Measurements from ENCODE around the gene CTIF. TPM values are rescaled to one million over a fixed set of nuclear protein-coding genes. Genes with fewer than 3 reads are reported as not detected.

The CTIF gene
- total and polyA plus RNA-seq, 4 donors, result 10.6 to 26.7 (median 12.3) TPM

DNA sequence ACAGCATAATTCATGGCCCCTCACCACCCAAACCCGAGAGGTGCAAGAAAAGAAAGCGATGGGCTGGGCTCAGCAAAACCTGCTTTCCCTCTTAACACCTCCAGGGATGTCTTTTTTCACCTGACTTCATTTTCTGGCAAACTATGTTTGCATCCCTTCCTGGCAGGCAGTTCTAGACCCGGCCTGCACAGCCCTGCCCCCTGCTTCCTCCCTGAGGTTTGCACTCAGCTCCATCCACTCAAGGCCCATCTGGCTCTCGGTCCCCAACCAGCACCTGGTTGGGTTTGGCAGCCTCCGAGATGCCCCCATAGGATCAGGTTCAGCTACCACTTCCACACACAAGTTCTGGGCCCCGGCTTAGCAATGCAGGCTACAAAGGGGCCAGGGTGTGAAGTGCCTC lies 226.2 kb downstream of the CTIF start:
- H3K9me3 ChIP-seq (ENCODE audit: control insufficient read depth in 4 of 4, low read length in 3 of 4), result no peaks in the 10 kb centered on the region
- H3K27me3 ChIP-seq (ENCODE audit: control insufficient read depth in 4 of 4, insufficient read depth in 4 of 4, low read length in 3 of 4), result no peaks in the 10 kb centered on the region
- peaks cover 3 to 41% (median 17%) of the 10 kb centered on the region in 4 donors for H3K36me3 ChIP-seq (ENCODE audit: control insufficient read depth in 4 of 4, insufficient read depth in 3 of 4, low read depth in 1 of 4, low read length in 3 of 4)
- H3K9ac ChIP-seq (ENCODE audit: low read depth in 1 of 2, low read length in 2 of 2), result no peak overlapping the region
- H3K4me3 ChIP-seq (ENCODE audit: low read depth in 1 of 3, low read length in 3 of 3), result no peak overlapping the region
- DNase-seq (ENCODE audit: low spot score), result no peak
- H3K27ac ChIP-seq (ENCODE audit: low read depth in 1 of 2, low read length in 2 of 2), result no peak overlapping the region
- WGBS, result 85% methylated on average over 6 of the region's 6 CpGs
- no peak for TF ChIP-seq FOXA1 (IDR thresholded peaks at IDR 0.05)
- TF ChIP-seq FOXA2 (IDR thresholded peaks at IDR 0.05), result no peak
- TF ChIP-seq, protein P1, sequence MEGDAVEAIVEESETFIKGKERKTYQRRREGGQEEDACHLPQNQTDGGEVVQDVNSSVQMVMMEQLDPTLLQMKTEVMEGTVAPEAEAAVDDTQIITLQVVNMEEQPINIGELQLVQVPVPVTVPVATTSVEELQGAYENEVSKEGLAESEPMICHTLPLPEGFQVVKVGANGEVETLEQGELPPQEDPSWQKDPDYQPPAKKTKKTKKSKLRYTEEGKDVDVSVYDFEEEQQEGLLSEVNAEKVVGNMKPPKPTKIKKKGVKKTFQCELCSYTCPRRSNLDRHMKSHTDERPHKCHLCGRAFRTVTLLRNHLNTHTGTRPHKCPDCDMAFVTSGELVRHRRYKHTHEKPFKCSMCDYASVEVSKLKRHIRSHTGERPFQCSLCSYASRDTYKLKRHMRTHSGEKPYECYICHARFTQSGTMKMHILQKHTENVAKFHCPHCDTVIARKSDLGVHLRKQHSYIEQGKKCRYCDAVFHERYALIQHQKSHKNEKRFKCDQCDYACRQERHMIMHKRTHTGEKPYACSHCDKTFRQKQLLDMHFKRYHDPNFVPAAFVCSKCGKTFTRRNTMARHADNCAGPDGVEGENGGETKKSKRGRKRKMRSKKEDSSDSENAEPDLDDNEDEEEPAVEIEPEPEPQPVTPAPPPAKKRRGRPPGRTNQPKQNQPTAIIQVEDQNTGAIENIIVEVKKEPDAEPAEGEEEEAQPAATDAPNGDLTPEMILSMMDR (IDR thresholded peaks at IDR 0.05; ENCODE audit: low read depth, low read length, missing input control), result no peak
- TF ChIP-seq, protein P2, sequence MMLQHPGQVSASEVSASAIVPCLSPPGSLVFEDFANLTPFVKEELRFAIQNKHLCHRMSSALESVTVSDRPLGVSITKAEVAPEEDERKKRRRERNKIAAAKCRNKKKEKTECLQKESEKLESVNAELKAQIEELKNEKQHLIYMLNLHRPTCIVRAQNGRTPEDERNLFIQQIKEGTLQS (IDR thresholded peaks at IDR 0.05), result no peak
- TF ChIP-seq TAF1 (conservative IDR thresholded peaks at IDR 0.05), result no peak
- no peak for TF ChIP-seq HNF4A (conservative IDR thresholded peaks at IDR 0.05)
- TF ChIP-seq, protein P3, sequence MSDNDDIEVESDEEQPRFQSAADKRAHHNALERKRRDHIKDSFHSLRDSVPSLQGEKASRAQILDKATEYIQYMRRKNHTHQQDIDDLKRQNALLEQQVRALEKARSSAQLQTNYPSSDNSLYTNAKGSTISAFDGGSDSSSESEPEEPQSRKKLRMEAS (IDR thresholded peaks at IDR 0.05), result no peak
- TF ChIP-seq YY1 (IDR thresholded peaks at IDR 0.05), result no peak
- TF ChIP-seq, protein P4, sequence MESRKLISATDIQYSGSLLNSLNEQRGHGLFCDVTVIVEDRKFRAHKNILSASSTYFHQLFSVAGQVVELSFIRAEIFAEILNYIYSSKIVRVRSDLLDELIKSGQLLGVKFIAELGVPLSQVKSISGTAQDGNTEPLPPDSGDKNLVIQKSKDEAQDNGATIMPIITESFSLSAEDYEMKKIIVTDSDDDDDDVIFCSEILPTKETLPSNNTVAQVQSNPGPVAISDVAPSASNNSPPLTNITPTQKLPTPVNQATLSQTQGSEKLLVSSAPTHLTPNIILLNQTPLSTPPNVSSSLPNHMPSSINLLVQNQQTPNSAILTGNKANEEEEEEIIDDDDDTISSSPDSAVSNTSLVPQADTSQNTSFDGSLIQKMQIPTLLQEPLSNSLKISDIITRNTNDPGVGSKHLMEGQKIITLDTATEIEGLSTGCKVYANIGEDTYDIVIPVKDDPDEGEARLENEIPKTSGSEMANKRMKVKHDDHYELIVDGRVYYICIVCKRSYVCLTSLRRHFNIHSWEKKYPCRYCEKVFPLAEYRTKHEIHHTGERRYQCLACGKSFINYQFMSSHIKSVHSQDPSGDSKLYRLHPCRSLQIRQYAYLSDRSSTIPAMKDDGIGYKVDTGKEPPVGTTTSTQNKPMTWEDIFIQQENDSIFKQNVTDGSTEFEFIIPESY (IDR thresholded peaks at IDR 0.05), result no peak
- TF ChIP-seq RXRA (IDR thresholded peaks at IDR 0.05), result no peak
- TF ChIP-seq, protein P5, sequence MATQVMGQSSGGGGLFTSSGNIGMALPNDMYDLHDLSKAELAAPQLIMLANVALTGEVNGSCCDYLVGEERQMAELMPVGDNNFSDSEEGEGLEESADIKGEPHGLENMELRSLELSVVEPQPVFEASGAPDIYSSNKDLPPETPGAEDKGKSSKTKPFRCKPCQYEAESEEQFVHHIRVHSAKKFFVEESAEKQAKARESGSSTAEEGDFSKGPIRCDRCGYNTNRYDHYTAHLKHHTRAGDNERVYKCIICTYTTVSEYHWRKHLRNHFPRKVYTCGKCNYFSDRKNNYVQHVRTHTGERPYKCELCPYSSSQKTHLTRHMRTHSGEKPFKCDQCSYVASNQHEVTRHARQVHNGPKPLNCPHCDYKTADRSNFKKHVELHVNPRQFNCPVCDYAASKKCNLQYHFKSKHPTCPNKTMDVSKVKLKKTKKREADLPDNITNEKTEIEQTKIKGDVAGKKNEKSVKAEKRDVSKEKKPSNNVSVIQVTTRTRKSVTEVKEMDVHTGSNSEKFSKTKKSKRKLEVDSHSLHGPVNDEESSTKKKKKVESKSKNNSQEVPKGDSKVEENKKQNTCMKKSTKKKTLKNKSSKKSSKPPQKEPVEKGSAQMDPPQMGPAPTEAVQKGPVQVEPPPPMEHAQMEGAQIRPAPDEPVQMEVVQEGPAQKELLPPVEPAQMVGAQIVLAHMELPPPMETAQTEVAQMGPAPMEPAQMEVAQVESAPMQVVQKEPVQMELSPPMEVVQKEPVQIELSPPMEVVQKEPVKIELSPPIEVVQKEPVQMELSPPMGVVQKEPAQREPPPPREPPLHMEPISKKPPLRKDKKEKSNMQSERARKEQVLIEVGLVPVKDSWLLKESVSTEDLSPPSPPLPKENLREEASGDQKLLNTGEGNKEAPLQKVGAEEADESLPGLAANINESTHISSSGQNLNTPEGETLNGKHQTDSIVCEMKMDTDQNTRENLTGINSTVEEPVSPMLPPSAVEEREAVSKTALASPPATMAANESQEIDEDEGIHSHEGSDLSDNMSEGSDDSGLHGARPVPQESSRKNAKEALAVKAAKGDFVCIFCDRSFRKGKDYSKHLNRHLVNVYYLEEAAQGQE (IDR thresholded peaks at IDR 0.05), result no peak
- TF ChIP-seq RAD21 (IDR thresholded peaks at IDR 0.05), result no peak
- TF ChIP-seq SP1 (IDR thresholded peaks at IDR 0.05), result no peak
- no peaks in the 10 kb centered on the region for H3K4me1 ChIP-seq (ENCODE audit: control insufficient read depth in 4 of 4, insufficient read depth in 4 of 4, low read length in 3 of 4)

DNA sequence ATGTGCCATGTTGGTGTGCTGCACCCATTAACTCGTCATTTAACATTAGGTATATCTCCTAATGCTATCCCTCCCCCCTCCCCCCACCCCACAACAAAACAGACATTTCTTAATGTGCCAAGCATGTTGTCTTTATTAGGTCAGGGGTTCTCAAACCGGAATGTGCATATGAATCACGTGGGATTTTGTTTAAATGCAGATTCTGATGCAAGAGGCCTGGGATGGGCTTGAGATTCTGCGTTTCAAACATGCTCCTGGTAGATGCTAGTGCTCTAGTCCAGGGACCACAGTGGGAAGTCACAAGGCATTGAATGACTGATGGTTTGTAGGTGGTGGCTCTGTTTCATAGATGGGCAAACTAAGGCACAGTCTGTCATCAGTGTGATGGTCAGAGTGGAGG lies 227.2 kb downstream of the CTIF start:
- H3K27ac ChIP-seq (ENCODE audit: low read depth in 1 of 2, low read length in 2 of 2), result no peak overlapping the region
- WGBS, result 85% methylated on average over 4 of the region's 4 CpGs
- peaks cover 3 to 41% (median 14%) of the 10 kb centered on the region in 4 donors for H3K36me3 ChIP-seq (ENCODE audit: control insufficient read depth in 4 of 4, insufficient read depth in 3 of 4, low read depth in 1 of 4, low read length in 3 of 4)
- no peaks in the 10 kb centered on the region for H3K9me3 ChIP-seq (ENCODE audit: control insufficient read depth in 4 of 4, low read length in 3 of 4)
- no peaks in the 10 kb centered on the region for H3K4me1 ChIP-seq (ENCODE audit: control insufficient read depth in 4 of 4, insufficient read depth in 4 of 4, low read length in 3 of 4)
- H3K4me3 ChIP-seq (ENCODE audit: low read depth in 1 of 3, low read length in 3 of 3), result no peak overlapping the region
- no peaks in the 10 kb centered on the region for H3K27me3 ChIP-seq (ENCODE audit: control insufficient read depth in 4 of 4, insufficient read depth in 4 of 4, low read length in 3 of 4)
- no peak for DNase-seq (ENCODE audit: low spot score)
- no peak overlapping the region for H3K9ac ChIP-seq (ENCODE audit: low read depth in 1 of 2, low read length in 2 of 2)
- TF ChIP-seq JUND (IDR thresholded peaks at IDR 0.05) (no peak), YY1 (IDR thresholded peaks at IDR 0.05) (no peak), NR2F2 (IDR thresholded peaks at IDR 0.05) (no peak), TAF1 (conservative IDR thresholded peaks at IDR 0.05) (no peak), RXRA (IDR thresholded peaks at IDR 0.05) (no peak), HNF4A (conservative IDR thresholded peaks at IDR 0.05) (no peak), FOXA2 (IDR thresholded peaks at IDR 0.05) (no peak), GABPA (IDR thresholded peaks at IDR 0.05 in 1 of 2, conservative IDR thresholded peaks at IDR 0.05 in 1 of 2) (no peak), EGR1 (IDR thresholded peaks at IDR 0.05; ENCODE audit: low read depth in 2 of 2) (no peak), RAD21 (IDR thresholded peaks at IDR 0.05) (no peak), SP1 (IDR thresholded peaks at IDR 0.05) (no peak)
- TF ChIP-seq, protein P5 (IDR thresholded peaks at IDR 0.05), result no peak
- TF ChIP-seq, protein P2 (IDR thresholded peaks at IDR 0.05), result no peak
- TF ChIP-seq, protein P4 (IDR thresholded peaks at IDR 0.05), result no peak

All from liver (tissue), 9 donors.